Measurements from ENCODE around the gene TENT4A.

TENT4A gene

DNA sequence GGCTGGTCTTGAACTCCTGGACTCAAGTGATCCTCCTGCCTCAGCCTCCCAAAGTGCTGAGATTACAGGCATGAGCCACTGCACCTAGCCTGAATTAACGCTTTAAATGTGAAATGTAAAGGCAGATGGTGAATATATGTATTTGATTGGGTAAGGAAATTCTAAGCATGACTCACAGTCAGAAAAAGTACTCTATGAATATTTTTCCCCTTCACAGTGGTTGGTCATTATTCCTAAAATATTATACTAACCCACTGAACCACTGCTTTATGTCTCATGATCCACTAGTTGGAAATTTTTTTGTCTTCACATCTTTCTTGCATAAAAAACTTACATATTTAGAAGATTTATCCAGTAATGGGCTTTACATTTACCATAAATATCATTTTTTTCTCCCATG, 14.5 kb upstream of the TENT4A start:
- no peak for DNase-seq (ENCODE audit: low spot score)

DNA sequence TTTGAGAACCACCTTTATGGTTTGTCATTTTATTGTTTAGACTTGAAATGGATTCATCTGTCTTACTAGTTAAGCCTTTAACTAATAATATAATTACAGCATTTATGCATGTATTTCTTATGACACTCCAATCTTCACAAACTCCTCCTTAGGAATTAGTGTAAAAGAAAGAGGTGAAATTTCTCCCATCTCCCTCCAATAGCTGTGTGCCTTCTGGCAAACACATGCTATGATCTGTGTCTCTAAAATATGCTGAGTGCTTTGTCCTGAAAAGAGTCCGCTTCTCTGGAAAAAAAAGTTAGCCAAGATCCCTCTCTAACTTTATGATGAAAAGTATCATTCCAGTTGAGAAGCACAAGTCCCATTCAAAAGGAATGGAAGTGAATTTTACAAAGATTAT, 13.9 kb upstream of the TENT4A start:
- TF ChIP-seq, protein P1, sequence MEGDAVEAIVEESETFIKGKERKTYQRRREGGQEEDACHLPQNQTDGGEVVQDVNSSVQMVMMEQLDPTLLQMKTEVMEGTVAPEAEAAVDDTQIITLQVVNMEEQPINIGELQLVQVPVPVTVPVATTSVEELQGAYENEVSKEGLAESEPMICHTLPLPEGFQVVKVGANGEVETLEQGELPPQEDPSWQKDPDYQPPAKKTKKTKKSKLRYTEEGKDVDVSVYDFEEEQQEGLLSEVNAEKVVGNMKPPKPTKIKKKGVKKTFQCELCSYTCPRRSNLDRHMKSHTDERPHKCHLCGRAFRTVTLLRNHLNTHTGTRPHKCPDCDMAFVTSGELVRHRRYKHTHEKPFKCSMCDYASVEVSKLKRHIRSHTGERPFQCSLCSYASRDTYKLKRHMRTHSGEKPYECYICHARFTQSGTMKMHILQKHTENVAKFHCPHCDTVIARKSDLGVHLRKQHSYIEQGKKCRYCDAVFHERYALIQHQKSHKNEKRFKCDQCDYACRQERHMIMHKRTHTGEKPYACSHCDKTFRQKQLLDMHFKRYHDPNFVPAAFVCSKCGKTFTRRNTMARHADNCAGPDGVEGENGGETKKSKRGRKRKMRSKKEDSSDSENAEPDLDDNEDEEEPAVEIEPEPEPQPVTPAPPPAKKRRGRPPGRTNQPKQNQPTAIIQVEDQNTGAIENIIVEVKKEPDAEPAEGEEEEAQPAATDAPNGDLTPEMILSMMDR (IDR thresholded peaks at IDR 0.05; ENCODE audit: borderline replicate concordance, control extremely low read depth, extremely low read depth, insufficient read depth, missing control alignments): no peak
- DNase-seq (ENCODE audit: low spot score): no peak
- in situ Hi-C loops (cut with MboI; ENCODE audit: low sequenced_read_pairs, unreplicated experiment): no loop called here

More for the DNA sequence above, 14.5 kb upstream of the TENT4A start:
- TF ChIP-seq, protein P1 (IDR thresholded peaks at IDR 0.05; ENCODE audit: borderline replicate concordance, control extremely low read depth, extremely low read depth, insufficient read depth, missing control alignments): no peak
- in situ Hi-C loops (cut with MboI; ENCODE audit: low sequenced_read_pairs, unreplicated experiment): no loop called here

GRCh38 chr5:6700074-6700684, 13.1 kb upstream of the TENT4A start:
- in situ Hi-C loops (cut with MboI; ENCODE audit: low sequenced_read_pairs, unreplicated experiment): no loop called here

DNA sequence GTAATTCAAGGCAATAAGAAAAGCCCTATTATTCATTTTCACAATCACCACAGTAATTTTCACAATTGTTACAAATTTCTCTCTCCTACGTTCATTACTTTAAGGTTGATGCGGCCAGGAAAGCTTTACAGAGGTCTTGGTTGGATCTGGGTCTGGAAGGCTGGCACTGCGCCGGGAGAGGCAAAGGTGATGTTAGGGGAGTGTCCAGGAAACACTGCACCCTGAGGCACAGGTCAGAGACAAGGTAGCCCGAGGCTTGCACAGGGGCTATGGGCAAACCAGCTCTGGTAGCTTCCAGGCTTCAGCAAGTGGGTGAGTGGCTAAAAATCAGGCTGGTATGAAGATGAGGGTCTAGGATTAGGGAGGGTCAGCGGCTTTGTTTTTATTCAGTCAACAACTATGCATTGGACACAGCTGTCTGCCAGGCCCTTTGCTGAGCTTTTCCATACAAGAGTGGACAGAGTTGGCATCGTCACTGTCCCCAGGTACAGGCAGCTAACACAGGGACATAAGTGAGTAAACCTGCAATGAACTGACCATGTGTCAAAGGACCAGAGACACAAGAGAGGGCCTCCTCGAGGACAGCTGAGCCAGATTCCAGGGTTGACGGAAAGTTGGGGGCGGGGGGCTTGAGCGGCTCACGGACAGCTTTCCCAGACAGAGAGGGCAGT, 12.4 kb upstream of the TENT4A start:
- in situ Hi-C loops (cut with MboI; ENCODE audit: low sequenced_read_pairs, unreplicated experiment): no loop called here
- TF ChIP-seq, protein P1 (IDR thresholded peaks at IDR 0.05; ENCODE audit: borderline replicate concordance, control extremely low read depth, extremely low read depth, insufficient read depth, missing control alignments): no peak
- DNase-seq (ENCODE audit: low spot score): no peak

More at GRCh38 chr5:6700074-6700684, 13.1 kb upstream of the TENT4A start:
- DNase-seq (ENCODE audit: low spot score): no peak
- TF ChIP-seq, protein P1 (IDR thresholded peaks at IDR 0.05; ENCODE audit: borderline replicate concordance, control extremely low read depth, extremely low read depth, insufficient read depth, missing control alignments): no peak

DNA sequence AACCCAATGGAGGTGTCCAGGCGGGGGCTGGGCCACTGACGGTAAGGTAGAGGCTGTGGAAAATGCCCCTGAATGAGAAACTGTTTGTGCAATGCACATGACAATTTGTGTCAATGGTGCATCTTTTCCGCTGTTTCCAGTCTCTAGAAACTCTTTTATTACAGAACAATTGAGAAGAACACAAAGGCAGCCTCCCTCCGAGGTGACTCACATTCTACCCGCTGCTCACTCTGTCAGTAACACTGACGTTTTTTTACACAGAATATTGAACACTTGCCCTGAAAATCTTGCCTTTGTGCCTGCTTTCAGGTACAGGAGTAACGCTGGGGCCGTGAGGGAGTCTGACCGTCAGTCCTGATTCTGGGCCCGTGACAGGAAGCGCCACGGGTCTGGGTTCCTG, 11.7 kb upstream of the TENT4A start:
- in situ Hi-C loops (cut with MboI; ENCODE audit: low sequenced_read_pairs, unreplicated experiment): no loop called here
- TF ChIP-seq, protein P1 (IDR thresholded peaks at IDR 0.05; ENCODE audit: borderline replicate concordance, control extremely low read depth, extremely low read depth, insufficient read depth, missing control alignments): no peak
- DNase-seq (ENCODE audit: low spot score): no peak

GRCh38 chr5:6702633-6703032, 10.6 kb upstream of the TENT4A start:
- TF ChIP-seq, protein P1 (IDR thresholded peaks at IDR 0.05; ENCODE audit: borderline replicate concordance, control extremely low read depth, extremely low read depth, insufficient read depth, missing control alignments): no peak
- in situ Hi-C loops (cut with MboI; ENCODE audit: low sequenced_read_pairs, unreplicated experiment): no loop called here
- DNase-seq (ENCODE audit: low spot score): no peak

All from GM13976 (cell line).